ENCODE measurements around the gene TRNP1.

TRNP1 gene

GRCh38 chr1:27026621-27027574 lies 33.4 kb downstream of the TRNP1 start:
- no peak for DNase-seq (ENCODE audit: low read depth)

DNA sequence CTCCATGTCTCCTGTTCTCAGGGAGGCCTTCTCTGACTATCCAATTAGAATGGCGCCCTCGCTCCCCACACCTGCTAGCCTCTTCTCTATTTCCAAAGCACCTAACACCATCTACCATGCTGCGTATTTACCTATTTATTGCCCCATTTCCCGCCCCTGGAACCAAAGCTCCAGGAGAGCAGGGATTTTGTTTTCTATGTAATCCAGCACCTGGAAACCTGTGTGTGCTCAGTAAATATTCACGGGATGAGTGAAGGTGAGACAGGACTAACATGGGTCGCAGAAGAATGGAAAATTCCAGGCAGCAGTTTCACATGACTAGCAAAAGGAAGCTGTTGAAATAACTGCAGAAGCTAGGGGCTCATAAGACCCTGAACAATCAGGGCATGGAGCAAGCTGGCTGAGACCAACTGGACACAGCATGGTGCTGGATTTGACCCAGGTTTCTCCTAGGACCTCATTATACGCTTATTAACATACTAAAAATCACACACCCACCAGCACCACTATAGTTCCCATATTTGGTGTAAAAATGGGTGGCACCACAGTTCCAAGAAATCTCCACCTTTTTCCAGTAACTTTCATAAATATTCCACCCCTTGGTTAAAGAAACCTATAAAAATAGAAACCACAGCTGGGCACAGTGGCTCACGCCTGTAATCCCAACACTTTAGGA lies 34.2 kb downstream of the TRNP1 start:
- no peak for DNase-seq (ENCODE audit: low read depth)

DNA sequence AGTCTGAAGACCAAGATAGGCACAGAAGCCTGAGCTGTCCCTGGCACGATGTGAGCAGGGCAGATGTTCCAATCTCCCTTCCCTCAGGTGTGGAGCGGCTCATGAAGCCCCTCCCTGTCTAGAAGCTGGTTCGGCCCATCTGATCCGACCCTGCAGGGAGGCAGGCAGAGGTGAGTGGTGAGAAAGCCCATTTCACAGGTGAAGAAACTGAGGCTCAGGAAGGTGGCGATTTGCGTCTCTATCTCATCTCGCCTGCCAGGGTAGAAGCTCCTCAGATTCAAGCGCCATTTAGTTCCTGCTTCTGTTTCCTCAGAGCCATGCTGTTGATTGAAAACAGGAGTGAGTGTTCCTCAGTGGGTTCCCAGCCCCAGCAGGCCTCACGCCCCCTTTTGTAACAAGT lies 36.0 kb downstream of the TRNP1 start:
- no peak for DNase-seq (ENCODE audit: low read depth)

DNA sequence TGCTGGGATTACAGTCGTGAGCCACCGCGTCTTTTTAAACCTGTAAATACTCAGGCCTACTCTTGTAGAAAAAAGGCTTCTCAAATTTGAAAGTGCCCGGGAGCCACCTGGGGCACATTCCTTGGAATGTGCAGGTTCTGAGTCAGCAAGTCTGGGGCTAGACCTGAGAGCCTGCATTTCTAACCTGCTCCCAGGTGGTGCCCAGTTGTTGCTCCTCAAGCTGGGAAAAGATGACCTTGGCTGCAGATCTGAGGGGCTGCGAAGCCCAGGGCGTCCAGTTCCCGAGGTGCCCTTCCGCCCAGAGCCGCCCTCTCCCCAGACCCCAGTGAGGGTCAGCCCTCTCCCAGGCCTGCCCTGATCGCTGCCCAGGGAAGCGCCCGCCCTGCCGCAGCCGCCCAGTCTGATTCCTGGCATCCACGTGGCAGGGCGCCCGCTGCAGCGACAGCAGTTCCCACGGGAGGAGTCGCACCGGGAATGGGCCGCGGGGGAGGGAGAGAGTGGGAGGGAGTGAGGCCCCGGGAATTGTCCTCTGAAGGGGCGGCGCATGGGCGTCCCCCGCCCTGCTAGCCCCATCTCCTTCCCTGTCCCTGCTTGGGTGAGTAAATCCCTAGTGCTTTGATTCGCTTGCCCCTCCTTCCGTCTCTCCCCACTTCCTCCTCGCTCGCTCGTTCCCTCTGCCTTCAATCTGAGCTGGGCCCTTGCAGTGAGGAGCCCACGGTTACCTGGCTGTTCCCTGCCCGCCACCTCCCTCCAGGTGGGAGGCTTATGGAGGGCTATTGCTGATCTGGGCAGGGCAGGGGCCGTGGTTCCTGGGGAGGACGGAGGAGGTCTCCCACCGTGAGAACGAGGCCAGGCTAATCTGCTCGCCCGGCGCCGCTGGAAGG lies 38.0 kb downstream of the TRNP1 start:
- DNase-seq (ENCODE audit: low read depth) = peak; percentile 66

- no peak for DNase-seq (ENCODE audit: low read depth)
These were observed 38.6 kb downstream of the TRNP1 start for GRCh38 chr1:27032119-27032461.

GRCh38 chr1:27033043-27033746 lies 39.7 kb downstream of the TRNP1 start:
- no peak for DNase-seq (ENCODE audit: low read depth)

DNA sequence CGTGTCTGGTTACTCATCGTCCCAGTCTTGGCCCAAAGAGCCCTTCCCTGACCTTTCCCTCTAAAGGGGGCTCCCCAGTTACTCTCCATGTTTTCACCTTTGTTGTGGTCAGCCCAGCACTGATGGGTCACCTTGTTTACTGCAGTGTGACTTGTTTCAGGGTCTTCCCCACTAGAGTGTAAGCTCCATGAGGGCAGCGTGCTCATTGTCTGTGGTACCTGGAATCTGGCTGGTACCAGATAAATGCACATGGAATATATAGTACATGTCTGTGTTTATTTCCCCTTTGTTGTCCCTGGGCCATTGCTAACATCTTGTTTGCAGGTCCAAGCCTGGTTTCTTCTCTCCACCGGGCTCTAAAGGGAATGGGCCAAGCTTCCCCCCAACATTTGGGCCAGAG lies 41.9 kb downstream of the TRNP1 start:
- DNase-seq (ENCODE audit: low read depth) = no peak

DNA sequence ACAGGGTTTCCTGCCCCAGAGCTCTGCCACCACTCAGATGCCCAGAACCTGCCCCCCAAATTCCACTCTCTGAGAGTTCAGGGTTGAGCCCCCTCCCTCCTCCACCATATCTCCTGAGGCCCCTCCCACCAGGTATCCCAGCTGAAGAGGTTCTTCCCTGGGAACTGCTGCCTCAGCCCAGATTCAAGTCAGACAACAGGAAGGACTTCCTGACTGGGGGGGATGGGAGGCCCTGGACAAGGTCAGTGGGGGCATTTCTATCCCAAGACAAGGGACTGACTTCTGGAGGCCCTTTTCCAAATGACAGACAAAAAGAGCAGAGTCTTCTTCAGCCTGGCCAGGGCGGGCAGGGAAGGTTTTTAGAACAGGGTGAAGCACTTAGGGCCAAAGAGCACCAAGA lies 43.2 kb downstream of the TRNP1 start:
- DNase-seq (ENCODE audit: low read depth) = no peak

DNA sequence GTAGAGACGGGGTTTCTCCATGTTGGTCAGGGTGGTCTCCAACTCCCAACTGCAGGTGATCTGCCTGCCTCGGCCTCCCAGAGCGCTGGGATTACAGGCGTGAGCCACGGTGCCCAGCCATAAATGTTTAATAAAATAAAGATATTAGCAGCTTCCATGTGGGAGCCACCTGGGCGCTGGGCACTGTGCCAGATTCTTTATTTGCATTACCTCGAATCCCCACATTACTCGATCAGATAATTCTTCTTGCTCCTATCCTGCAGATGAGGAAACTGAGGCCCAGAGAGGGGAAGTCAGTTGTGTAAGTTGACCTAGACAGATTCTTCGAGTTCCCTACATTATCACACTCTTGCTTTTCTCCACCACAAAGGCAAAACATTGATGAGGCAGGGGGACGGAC lies 44.0 kb downstream of the TRNP1 start:
- DNase-seq (ENCODE audit: low read depth) = no peak

DNA sequence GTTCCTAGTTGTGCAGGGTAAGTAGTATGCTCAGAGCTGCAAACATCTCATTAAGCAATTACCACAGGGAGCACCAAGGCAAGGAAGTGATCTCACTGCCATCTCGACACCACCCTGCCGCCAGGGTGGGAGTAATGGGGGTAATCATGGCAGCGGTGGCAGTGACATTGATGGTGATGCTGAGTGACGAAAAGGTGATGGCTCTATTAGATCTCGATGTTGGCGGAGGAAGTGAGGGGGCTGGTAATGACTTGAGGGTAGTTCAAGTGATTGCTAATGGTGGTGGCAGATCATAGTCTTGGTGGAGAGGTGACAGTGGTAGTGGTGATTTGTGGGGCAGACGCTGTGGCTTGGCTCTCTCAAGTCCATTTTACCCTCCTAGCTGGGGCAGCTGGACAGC lies 44.5 kb downstream of the TRNP1 start:
- DNase-seq (ENCODE audit: low read depth) = no peak

DNA sequence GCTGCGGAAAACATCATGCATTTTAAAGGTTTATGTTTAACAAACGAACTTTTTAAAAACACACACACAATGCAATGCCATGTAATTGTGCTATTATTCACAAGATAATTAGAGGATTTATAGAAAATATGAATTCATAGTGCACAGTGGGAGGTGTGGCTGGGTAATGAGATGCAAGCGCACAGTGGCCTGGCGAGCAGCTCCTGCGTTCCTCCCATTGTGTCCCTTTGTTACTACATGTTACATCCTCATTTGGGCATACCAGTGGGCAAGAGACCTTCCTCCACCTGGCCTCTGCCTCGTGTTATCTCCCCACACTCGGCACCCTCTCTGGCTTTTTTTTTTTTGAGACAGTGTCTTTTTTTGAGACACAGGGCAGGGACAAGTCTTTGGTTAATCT lies 49.2 kb downstream of the TRNP1 start:
- no peak for DNase-seq (ENCODE audit: low read depth)

DNA sequence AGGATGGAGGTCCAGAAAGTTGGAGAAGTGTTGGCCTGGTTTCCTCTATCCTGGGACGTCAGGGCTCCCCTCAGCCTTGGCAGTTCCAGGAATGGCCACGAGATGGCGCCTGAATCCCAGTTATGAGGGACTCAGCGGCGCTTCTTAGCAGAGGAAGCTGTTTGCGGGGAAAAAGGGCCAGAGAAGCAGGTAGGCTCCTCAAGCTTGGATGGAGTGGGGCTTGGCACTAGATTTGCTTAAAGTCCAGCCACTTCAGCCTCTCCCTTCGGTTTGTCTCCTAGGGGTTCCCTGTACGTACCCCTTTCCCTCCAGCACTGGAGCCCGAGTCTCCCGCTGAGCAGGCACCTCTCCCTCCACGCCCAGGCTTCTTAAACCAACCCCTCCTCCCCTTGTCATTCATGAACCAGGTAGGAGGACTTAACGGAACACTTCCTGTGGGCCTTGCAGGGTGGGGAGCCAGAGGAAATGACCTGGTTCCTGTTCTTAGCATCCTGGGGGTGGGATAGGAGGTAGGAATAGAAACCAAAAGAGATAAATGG lies 51.2 kb downstream of the TRNP1 start:
- peak; percentile 52 for DNase-seq (ENCODE audit: low read depth)

GRCh38 chr1:27045973-27046558 lies 52.6 kb downstream of the TRNP1 start:
- no peak for DNase-seq (ENCODE audit: low read depth)

- no peak for DNase-seq (ENCODE audit: low read depth)
These were observed 54.4 kb downstream of the TRNP1 start for GRCh38 chr1:27047914-27048313.

GRCh38 chr1:27049100-27049499 lies 55.6 kb downstream of the TRNP1 start:
- no peak for DNase-seq (ENCODE audit: low read depth)

DNA sequence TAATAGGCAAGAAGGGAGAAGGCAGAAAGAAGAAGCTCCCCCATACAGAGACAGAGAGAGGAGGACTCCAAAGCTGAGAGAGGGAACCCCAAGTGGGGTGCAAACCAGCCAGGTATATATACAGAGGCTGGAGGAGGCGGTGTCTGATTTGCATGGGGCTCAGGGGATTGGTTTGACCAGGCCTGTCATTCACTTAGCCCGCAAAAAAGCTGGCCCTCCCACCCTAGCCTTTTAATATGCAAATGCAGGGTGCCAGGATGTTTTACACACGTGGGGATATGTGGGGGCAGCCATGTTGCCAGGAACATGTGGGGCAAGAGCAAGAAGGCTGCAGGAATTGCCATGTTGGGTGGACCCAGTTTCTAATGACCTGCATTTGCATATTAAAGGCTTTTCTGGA lies 56.1 kb downstream of the TRNP1 start:
- DNase-seq (ENCODE audit: low read depth) = no peak

All from GM04504 (cell line).